Endothelial cell (in vitro differentiated cells): ENCODE data around the gene MAP2. TPM values are rescaled to one million over a fixed set of nuclear protein-coding genes. Genes with fewer than 3 reads are reported as not detected.
A peak's percentile ranks its signal among the peaks of the same experiment; 100 is the strongest.

ENCODE experiments used
- DNase-seq: peaks from one replicate; pipeline ENCODE4 v3.0.0; 2021; ENCODE audit warnings: low spot score
- H3K27ac Mint-ChIP-seq: one replicate; pipeline ENCODE4 v1.8.0; 2021; ENCODE audit warnings: mixed read lengths, inconsistent platforms; ENCODE audit not compliant: unreplicated experiment
- H3K27me3 Mint-ChIP-seq: one replicate; pipeline ENCODE4 v1.8.0; 2021; ENCODE audit warnings: mild to moderate bottlenecking, moderate library complexity, mixed read lengths, inconsistent platforms; ENCODE audit not compliant: unreplicated experiment
- H3K36me3 Mint-ChIP-seq: one replicate; pipeline ENCODE4 v1.8.0; 2021; ENCODE audit warnings: mild to moderate bottlenecking, low read depth, mixed read lengths, inconsistent platforms; ENCODE audit not compliant: unreplicated experiment
- H3K4me1 Mint-ChIP-seq: one replicate; pipeline ENCODE4 v1.8.0; 2021; ENCODE audit warnings: mild to moderate bottlenecking, mixed read lengths, inconsistent platforms; ENCODE audit not compliant: unreplicated experiment
- H3K4me3 Mint-ChIP-seq: one replicate; pipeline ENCODE4 v1.8.0; 2021; ENCODE audit warnings: mild to moderate bottlenecking, mixed read lengths, inconsistent platforms; ENCODE audit not compliant: unreplicated experiment
- H3K9me3 Mint-ChIP-seq: one replicate; pipeline ENCODE4 v1.8.0; 2021; ENCODE audit warnings: mixed read lengths, inconsistent platforms; ENCODE audit not compliant: unreplicated experiment
- CTCF ChIP-seq: fragments of 200-600 bp; sonication (generic); IDR thresholded peaks from one replicate; pipeline ENCODE4 v1.5.0; 2021; ENCODE audit warnings: antibody characterized with exemption; ENCODE audit not compliant: unreplicated experiment
- total RNA-seq: library from RNA; stranded (reverse); fragmentation: NEBNext Ultra II Directional; extraction: Animal tissue kit (Norgen Biotek cat#: 25700); gene quantifications from one replicate; pipeline ENCODE4 v1.2.1, GENCODE V29; 2021; ENCODE audit not compliant: unreplicated experiment

Gene MAP2
- total RNA-seq, 1 donor from 2014 or later = 2.1 TPM

- no peak for DNase-seq
- no peak overlapping the region for H3K4me3 Mint-ChIP-seq
- no peaks in the 10 kb centered on the region for H3K36me3 Mint-ChIP-seq
- H3K9me3 Mint-ChIP-seq = no peaks in the 10 kb centered on the region
- no peak overlapping the region for H3K27ac Mint-ChIP-seq
- H3K27me3 Mint-ChIP-seq = peaks cover 3% of the 10 kb centered on the region
- H3K4me1 Mint-ChIP-seq = no peaks in the 10 kb centered on the region
- no peak for TF ChIP-seq CTCF
These were observed 342.8 kb downstream of the MAP2 start for GRCh38 chr2:209766613-209767012.

- TF ChIP-seq CTCF = no peak
- Mint-ChIP-seq H3K27ac (no peak overlapping the region), H3K4me3 (no peak overlapping the region), H3K27me3 (peaks cover 3% of the 10 kb centered on the region), H3K4me1 (no peaks in the 10 kb centered on the region), H3K36me3 (no peaks in the 10 kb centered on the region), H3K9me3 (no peaks in the 10 kb centered on the region)
- DNase-seq = no peak
These were observed 343.5 kb downstream of the MAP2 start for GRCh38 chr2:209767316-209767715.

- no peak for DNase-seq
- no peak for TF ChIP-seq CTCF
- Mint-ChIP-seq H3K27me3 (no peaks in the 10 kb centered on the region), H3K36me3 (no peaks in the 10 kb centered on the region), H3K4me1 (no peaks in the 10 kb centered on the region), H3K9me3 (no peaks in the 10 kb centered on the region), H3K27ac (no peak overlapping the region), H3K4me3 (no peak overlapping the region)
These were observed 344.7 kb downstream of the MAP2 start for GRCh38 chr2:209768557-209768956.

- Mint-ChIP-seq H3K27me3 (no peaks in the 10 kb centered on the region), H3K4me1 (no peaks in the 10 kb centered on the region), H3K27ac (no peak within 1 kb of the TSS), H3K9me3 (no peaks in the 10 kb centered on the region), H3K36me3 (no peaks in the 10 kb centered on the region), H3K4me3 (peak within 1 kb of the TSS; percentile 67)
- DNase-seq = peak; percentile 93
- no peak for TF ChIP-seq CTCF
These were observed 347.8 kb downstream of the MAP2 start, which contains the start of gene UNC80 for GRCh38 chr2:209771474-209772289. UNC80 (plus strand) TSS chr2:209771832; CDS start chr2:209772073, 241 bp downstream.

GRCh38 chr2:209772290-209772685, 348.4 kb downstream of the MAP2 start:
- peak overlapping the region; percentile 67 for H3K4me3 Mint-ChIP-seq

More at GRCh38 chr2:209772290-209772685, 348.4 kb downstream of the MAP2 start:
- H3K9me3 Mint-ChIP-seq = no peaks in the 10 kb centered on the region
- no peaks in the 10 kb centered on the region for H3K36me3 Mint-ChIP-seq
- H3K27me3 Mint-ChIP-seq = no peaks in the 10 kb centered on the region
- no peak overlapping the region for H3K27ac Mint-ChIP-seq
- DNase-seq = no peak
- TF ChIP-seq CTCF = no peak
- no peaks in the 10 kb centered on the region for H3K4me1 Mint-ChIP-seq
